Activated CD8-positive, alpha-beta memory T cell treated with anti-CD3 and anti-CD28 coated beads, Interleukin-2, amount 50 U/mL, for 1 hour (primary cell): ENCODE results near the gene MPP4.

Source experiments
- DNase-seq: peaks from one replicate; pipeline ENCODE4 v3.0.0-alpha.2; 2020; ENCODE audit errors: extremely low read depth

MPP4 gene

GRCh38 chr2:201698588-201699226 lies at the start of gene MPP4:
Gene MPP4 (minus strand): TSS chr2:201698644. CDS start chr2:201693954, 4,690 bp downstream.
- no peak for DNase-seq

- DNase-seq: no peak
Measured at GRCh38 chr2:201746551-201746950, 48.1 kb upstream of the MPP4 start.

GRCh38 chr2:201735486-201735885 lies 37.0 kb upstream of the MPP4 start:
- no peak for DNase-seq

- DNase-seq: no peak
Measured at GRCh38 chr2:201734111-201734510, 35.7 kb upstream of the MPP4 start.

- DNase-seq: no peak
Measured at GRCh38 chr2:201733544-201733943, 35.1 kb upstream of the MPP4 start.

GRCh38 chr2:201730651-201731285 lies 32.3 kb upstream of the MPP4 start:
- DNase-seq: no peak

- DNase-seq: no peak
Measured at GRCh38 chr2:201715459-201715858, 17.0 kb upstream of the MPP4 start.

- no peak for DNase-seq
Measured at GRCh38 chr2:201712726-201713125, 14.3 kb upstream of the MPP4 start.

- no peak for DNase-seq
Measured at GRCh38 chr2:201709747-201710146, 11.3 kb upstream of the MPP4 start.

- DNase-seq: no peak
Measured at GRCh38 chr2:201709049-201709448, 10.6 kb upstream of the MPP4 start.

- no peak for DNase-seq
Measured at GRCh38 chr2:201707753-201708152, 9.3 kb upstream of the MPP4 start.

GRCh38 chr2:201707142-201707541 lies 8.7 kb upstream of the MPP4 start:
- no peak for DNase-seq

- DNase-seq: no peak
Measured at GRCh38 chr2:201704536-201704935, 6.1 kb upstream of the MPP4 start.

- DNase-seq: no peak
Measured at GRCh38 chr2:201701646-201702045, 3.2 kb upstream of the MPP4 start.

GRCh38 chr2:201699416-201699815 lies 972 bp upstream of the MPP4 start:
- no peak for DNase-seq

GRCh38 chr2:201697899-201698298 lies 545 bp downstream of the MPP4 start:
- DNase-seq: no peak

GRCh38 chr2:201696151-201696659 lies 2.2 kb downstream of the MPP4 start:
- no peak for DNase-seq

- DNase-seq: no peak
Measured at GRCh38 chr2:201685156-201685555, 13.3 kb downstream of the MPP4 start.

- no peak for DNase-seq
Measured at GRCh38 chr2:201680743-201681142, 17.7 kb downstream of the MPP4 start.

GRCh38 chr2:201678401-201678800 lies 20.0 kb downstream of the MPP4 start:
- no peak for DNase-seq

GRCh38 chr2:201675454-201675853 lies 23.0 kb downstream of the MPP4 start:
- DNase-seq: no peak

GRCh38 chr2:201674794-201675193 lies 23.6 kb downstream of the MPP4 start:
- DNase-seq: no peak

GRCh38 chr2:201674298-201674697 lies 24.1 kb downstream of the MPP4 start:
- no peak for DNase-seq

- DNase-seq: no peak
Measured at GRCh38 chr2:201673546-201673945, 24.9 kb downstream of the MPP4 start.
